Measurements from ENCODE around the gene CDCA5.

Gene CDCA5

DNA sequence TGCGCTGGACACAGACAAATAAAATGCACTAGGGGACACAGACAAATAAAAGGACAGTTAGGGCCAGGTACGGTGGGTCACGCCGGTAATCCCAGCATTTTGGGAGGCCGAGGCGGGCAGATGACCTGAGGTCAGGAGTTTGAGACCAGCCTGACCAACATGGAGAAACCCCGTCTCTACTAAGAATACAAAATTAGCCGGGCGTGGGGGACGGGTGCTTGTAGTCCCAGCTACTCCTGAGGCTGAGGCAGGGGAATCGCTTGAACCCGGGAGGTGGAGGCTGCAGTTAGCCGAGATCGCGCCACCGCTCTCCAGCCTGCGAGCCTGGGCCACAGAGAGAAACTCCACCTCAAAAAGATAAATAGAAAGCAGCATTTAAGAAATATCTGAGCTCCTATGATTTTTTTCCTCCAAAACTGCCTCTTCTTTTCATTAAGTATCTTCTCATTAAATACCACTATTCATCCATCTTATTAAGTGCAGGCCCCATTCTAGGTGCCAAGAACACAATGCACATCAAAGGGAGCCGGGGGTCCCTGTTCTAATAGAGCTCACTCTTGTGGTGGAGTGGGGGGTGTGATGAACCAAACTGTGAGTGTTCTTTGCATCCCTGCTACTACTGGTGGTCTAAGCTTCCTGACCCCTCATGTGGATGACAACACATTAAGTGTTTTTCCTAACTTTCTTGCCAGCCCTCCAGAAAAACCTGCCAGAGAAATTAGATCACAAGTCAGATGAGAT, 34.4 kb upstream of the CDCA5 start:
- no peak for DNase-seq (ENCODE audit: low read depth)
- H3K4me3 ChIP-seq (ENCODE audit: low read depth, low read length): no peak overlapping the region
- TF ChIP-seq, protein P1, sequence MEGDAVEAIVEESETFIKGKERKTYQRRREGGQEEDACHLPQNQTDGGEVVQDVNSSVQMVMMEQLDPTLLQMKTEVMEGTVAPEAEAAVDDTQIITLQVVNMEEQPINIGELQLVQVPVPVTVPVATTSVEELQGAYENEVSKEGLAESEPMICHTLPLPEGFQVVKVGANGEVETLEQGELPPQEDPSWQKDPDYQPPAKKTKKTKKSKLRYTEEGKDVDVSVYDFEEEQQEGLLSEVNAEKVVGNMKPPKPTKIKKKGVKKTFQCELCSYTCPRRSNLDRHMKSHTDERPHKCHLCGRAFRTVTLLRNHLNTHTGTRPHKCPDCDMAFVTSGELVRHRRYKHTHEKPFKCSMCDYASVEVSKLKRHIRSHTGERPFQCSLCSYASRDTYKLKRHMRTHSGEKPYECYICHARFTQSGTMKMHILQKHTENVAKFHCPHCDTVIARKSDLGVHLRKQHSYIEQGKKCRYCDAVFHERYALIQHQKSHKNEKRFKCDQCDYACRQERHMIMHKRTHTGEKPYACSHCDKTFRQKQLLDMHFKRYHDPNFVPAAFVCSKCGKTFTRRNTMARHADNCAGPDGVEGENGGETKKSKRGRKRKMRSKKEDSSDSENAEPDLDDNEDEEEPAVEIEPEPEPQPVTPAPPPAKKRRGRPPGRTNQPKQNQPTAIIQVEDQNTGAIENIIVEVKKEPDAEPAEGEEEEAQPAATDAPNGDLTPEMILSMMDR (IDR thresholded peaks at IDR 0.05; ENCODE audit: low read depth, low read length, missing control alignments): no peak
- in situ Hi-C loops (cut with HindIII; ENCODE audit: low sequenced_read_pairs): no loop called here

DNA sequence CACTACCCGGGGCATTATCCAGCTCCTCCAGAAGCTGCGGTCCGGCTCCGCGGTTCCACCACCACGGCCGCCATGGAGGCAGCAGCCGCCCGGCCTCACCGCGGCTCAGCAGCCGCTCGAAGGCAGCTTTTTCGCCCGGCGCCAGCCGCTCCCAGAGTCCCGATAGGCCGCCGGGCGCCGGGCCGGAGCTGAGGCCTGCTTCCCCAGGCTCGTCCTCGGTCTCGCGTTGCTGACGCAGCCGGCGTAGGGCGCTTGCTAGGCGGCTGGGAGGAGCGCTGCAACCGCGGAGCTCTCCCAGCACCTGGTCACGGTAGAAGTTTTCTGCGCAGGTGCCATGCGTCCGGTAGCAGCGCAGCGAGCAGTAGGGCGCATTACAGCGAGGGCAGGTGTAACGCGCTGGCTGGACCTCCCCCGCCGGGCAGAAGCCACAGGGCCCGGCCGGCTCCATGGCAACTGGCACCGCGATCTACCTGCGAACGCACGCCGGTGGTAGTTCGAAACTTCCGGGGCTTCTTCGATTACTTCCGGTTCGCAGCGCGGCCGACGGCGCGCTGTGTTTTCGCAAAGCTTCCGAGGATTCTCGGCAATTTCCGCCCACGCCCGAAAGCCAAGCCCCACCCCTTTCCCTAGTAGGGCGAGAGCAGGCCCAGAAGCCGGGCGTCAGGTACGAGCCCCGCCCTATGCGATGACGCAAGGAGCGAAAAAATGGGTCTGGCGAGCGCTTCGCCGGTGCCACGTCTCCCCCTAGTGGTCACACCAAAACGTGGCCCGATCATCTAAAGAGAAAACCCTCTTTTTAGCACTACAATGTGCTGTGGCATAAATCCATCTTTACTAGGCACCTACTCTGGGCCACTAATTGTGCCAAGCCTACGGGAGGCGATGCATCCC, 33.6 kb upstream of the CDCA5 start, which contains the start of gene ZNHIT2:
Gene ZNHIT2 (minus strand): TSS at position 496 of the 891 bp plus-strand sequence. CDS start 48 bp downstream, at position 448.
- peak within 1 kb of the TSS; percentile 85 for H3K4me3 ChIP-seq (ENCODE audit: low read depth, low read length)
- in situ Hi-C loops (cut with HindIII; ENCODE audit: low sequenced_read_pairs): no loop called here
- TF ChIP-seq, protein P1 (IDR thresholded peaks at IDR 0.05; ENCODE audit: low read depth, low read length, missing control alignments): peak; percentile 92
- DNase-seq (ENCODE audit: low read depth): peak; percentile 97

DNA sequence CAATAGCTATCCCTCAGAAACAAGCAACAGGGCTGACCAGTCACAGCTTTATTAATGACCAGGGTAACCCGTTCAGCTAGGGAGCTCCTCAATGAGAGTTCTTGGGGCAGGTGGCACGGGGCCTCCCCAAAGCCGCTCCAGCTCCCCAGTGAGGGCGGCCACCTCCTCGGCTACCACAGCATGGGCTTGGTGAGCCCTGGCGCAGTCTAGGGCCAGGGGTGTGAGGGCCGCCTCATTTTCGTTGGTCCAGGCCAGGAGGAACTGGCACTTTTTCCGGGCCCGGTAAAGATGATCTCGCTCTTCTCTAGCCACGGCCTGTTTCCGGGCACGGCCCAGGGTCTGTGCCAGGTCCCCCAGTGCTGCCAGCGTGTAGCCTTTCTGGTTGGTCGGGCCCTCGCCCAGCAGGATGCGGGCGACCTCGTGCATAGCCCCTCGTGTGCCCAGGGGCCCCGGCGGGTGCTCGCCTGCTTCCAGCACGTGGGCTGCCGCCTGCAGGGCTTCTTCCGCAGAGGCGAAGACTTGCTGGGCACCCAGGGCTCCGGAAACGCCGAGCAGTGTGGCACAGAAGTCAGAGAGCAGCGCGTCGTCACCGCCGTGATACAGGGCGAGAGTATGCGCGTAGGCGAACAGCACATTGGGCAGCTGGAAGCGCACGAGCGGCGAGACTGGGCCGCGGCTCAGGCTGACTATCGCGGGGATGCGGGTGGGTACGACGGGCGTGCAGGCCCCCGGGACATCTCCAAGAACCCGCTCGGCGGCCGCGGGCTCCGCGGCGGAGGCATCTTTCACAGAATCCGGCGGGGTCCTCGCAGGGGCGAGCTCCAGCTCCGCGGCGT, 32.7 kb upstream of the CDCA5 start:
- TF ChIP-seq, protein P1 (IDR thresholded peaks at IDR 0.05; ENCODE audit: low read depth, low read length, missing control alignments): no peak
- in situ Hi-C loops (cut with HindIII; ENCODE audit: low sequenced_read_pairs): no loop called here
- H3K4me3 ChIP-seq (ENCODE audit: low read depth, low read length): peak overlapping the region; percentile 85
- DNase-seq (ENCODE audit: low read depth): no peak

DNA sequence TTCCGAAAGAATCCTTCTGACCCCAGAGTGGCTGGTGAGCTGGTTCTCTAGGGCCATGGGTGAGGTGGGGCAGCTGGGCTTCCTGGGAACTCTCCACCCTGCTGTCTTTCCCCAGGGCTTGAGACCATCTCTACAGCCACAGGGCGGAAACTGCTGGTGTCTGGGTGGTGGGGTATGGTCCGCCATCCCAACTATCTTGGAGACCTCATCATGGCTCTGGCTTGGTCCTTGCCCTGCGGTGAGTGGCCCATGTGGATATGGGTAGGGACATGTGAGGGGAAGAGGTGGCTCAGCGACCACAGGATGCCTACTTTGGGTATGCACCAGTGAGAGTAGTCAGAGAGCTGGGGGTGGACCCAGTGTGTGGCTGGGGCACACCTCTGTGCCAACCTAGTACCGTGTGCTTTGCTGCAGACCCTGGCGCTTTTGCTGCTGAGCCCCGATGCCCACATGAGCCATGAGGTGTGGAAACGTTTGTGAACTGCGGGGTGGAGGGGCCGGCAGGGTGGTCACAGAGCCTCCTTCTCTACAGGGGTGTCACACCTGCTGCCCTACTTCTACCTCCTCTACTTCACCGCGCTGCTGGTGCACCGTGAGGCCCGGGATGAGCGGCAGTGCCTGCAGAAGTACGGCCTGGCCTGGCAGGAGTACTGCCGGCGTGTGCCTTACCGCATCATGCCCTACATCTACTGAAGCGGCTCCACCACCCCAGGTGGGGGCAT, 31.7 kb upstream of the CDCA5 start:
- in situ Hi-C loops (cut with HindIII; ENCODE audit: low sequenced_read_pairs): no loop called here
- TF ChIP-seq, protein P1 (IDR thresholded peaks at IDR 0.05; ENCODE audit: low read depth, low read length, missing control alignments): no peak
- no peak for DNase-seq (ENCODE audit: low read depth)
- no peak overlapping the region for H3K4me3 ChIP-seq (ENCODE audit: low read depth, low read length)

DNA sequence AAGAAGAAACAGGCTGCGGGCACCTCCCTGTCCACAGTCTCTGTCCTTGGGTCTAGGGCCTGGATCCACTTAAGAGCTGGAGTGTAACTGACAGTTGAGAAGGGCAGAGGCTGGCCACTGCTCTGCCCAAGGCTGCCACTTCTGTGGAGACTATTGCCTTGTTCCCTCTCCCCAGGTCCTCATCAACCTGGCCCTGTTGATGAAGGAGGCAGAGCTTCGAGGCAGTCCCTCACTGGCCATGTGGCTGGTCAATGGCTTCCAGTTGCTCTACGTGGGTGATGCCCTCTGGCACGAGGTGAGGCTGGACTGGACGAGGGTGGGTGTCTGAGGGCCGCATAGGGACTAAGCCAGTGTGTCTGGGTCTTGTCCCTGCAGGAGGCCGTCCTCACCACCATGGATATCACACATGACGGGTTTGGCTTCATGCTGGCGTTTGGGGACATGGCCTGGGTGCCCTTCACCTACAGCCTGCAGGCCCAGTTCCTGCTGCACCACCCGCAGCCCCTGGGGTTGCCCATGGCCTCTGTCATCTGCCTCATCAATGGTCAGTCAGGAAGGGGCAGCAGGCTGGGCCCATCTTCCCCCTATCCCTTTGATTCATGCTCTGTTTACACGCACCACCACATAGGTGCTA, 30.8 kb upstream of the CDCA5 start:
- TF ChIP-seq, protein P1 (IDR thresholded peaks at IDR 0.05; ENCODE audit: low read depth, low read length, missing control alignments): no peak
- no peak overlapping the region for H3K4me3 ChIP-seq (ENCODE audit: low read depth, low read length)
- no peak for DNase-seq (ENCODE audit: low read depth)
- in situ Hi-C loops (cut with HindIII; ENCODE audit: low sequenced_read_pairs): no loop called here

Data from astrocyte of the cerebellum (primary cell).